Lower leg skin (tissue), 3 donors: Measurements from ENCODE around the gene PGAP1.

Experiments used
- CTCF ChIP-seq, 3 donors: fragments of 450-650 bp; IDR thresholded peaks; one replicate each; pipeline ENCODE4 v1.5.1; 2016; ENCODE audit warnings: antibody characterized with exemption in 3 of 3, mild to moderate bottlenecking in 3 of 3, moderate library complexity in 2 of 3
- POLR2A ChIP-seq, 2 donors: fragments of 450-650 bp; IDR thresholded peaks; one replicate each; pipeline ENCODE4 v1.6.1; 2016 to 2017; ENCODE audit warnings: antibody characterized with exemption in 2 of 2, mild to moderate bottlenecking in 1 of 2, moderate library complexity in 1 of 2

- TF ChIP-seq CTCF (IDR thresholded peaks at IDR 0.05) = no peak
- TF ChIP-seq POLR2A (IDR thresholded peaks at IDR 0.05) = no peak
Measured at GRCh38 chr2:196801674-196802261, 124.7 kb downstream of the PGAP1 start.
